Loucy (cell line): ENCODE measurements around the gene TBC1D7.

ENCODE experiments used
- CTCF ChIP-seq: fragments of 200-600 bp; sonication (generic); conservative IDR thresholded peaks from 2 replicates; pipeline ENCODE4 v1.5.1; 2014; ENCODE audit warnings: mild to moderate bottlenecking, antibody characterized with exemption, low read length
- EZH2phosphoT487 ChIP-seq: fragments of 200-600 bp; IDR thresholded peaks from 2 replicates; pipeline ENCODE4 v1.6.1; 2018; ENCODE audit warnings: antibody characterized with exemption, mild to moderate bottlenecking, moderate library complexity, borderline replicate concordance

DNA sequence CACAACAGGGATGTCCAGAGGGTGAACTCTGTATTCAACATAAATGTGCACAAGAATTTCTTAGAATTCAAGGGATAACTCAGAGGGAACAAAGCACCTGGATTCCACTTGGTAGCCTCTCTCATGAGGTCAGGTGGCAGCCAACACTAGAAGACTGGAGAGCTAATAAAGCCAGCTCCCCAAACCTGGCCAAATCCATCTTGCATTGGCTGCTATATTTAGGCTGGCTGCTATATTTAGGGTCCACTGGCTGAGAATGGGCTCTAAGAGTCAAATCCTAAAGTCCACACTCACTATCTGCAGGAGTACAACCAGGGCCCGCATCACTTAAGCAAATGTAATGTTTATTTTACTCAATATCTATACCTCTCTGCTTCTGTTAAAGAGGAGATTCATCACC lies 20.0 kb downstream of the TBC1D7 start:
- TF ChIP-seq CTCF: no peak
- no peak for TF ChIP-seq EZH2phosphoT487
